ENCODE results near the gene ANKRD31.
"Not testable (repeated sequence)": the region's sequence is repeated elsewhere in the genome, so short reads cannot be mapped to it uniquely, and the experiment has no call there.

Gene ANKRD31

DNA sequence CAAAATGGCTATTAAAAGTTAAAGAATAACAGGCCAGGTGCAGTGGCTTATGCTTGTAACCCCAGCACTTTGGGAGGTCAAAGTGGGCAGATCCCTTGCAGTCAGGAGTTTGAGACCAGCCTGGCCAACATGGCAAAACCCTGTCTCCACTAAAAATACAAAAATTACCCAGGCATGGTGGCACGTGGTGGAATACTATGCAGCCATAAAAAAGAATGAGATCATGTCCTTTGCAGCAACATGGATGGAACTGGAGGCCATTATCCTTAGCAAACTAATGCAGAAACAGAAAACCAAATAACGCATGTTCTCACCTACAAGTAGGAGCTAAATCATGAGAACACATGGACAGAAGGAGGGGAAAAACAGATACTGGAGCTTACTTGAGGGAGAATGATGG lies 15.9 kb downstream of the ANKRD31 start:
- DNase-seq (ENCODE audit: low read depth): not testable (repeated sequence)

DNA sequence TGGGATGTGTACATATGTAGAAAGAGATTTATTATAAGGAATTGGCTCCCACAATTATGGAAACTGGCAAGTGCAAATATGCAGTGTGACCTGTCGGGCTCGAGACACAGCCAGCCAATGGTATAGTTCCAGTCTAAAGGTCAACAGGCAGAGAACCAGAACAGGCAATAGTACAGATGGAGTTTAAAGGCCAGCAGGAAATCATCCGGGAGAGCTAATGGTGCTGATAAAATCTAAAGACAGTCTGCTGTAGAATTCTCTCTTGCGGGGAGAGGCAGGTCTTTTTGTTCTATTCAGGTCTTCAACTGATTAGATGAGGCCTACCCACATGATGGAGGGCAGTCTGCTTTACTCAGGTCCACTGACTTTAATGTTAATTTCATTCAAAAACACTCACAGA lies 21.8 kb downstream of the ANKRD31 start:
- DNase-seq (ENCODE audit: low read depth): no peak

DNA sequence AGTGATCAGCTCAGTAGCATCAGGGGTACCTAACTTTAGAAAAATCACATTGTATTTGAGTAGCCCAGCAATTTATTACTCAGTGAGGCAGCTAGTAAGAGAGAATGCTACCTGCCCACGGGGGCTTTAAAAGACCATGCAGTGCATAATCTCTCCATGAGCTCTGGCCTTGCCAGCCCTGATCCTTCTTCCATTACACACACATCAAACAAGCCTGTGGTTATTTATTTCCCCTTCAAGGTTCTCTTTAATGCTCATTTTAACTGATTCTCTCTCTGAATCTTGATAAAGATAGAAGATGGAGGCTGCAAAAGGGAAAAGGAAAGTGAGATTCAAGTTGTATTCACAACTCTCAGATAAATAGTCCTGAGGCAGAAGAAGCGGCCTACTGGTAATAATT lies 22.3 kb downstream of the ANKRD31 start:
- no peak for DNase-seq (ENCODE audit: low read depth)

DNA sequence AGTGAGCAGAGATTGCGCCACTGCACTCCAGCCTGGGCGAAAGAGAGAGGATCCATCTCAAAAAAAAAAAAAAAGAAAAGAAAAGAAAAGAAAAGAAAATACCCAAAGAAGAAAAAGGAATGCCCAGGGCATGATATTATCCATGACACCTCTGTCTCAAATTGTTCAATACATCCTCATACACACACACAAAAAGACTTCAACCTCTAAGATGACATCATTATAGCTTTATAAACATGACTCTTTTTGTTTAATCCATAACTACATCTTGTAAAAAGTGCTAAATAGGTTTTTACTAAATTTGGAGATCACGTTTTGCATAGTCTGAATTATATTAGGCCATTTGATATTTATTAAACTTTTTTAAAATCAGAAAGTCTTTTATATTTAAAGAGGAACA lies 33.1 kb downstream of the ANKRD31 start:
- no peak for DNase-seq (ENCODE audit: low read depth)

DNA sequence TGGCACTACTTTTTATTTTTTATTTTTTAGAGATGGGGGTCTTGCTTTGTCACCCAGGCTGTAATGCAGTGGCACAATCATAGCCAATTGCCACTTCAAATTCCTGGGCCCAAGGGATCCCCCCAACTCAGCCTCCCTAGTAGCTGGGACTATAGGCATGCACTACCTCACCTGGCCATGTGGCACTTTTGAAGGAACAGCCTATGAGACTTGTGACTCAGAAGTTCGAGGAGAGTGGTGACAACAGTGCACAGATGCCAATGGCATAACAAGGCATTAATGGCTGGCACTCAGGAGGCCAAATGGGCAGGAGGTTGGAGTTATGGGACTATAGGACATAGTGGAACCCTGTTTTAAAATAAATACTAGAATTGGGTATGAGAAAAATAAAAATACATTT lies 33.7 kb downstream of the ANKRD31 start:
- DNase-seq (ENCODE audit: low read depth): no peak

DNA sequence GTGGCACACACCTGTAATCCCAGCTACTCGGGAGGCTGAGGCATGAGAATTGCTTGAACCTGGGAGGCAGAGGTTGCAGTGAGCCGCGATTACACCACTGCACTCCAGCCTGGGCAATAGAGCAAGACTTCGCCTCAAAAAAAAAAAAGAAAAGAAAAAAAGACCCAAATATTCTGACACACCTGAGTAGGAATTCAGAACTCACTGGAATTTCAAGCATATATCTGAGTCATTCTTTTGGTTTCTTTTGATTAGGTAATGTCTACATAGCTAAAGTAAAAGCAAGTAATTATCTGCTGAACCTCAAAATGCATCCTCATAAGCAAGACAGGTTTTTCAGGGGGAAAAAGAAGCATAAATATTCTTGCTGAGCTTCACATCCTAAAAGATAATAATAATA lies 35.9 kb downstream of the ANKRD31 start:
- DNase-seq (ENCODE audit: low read depth): no peak

DNA sequence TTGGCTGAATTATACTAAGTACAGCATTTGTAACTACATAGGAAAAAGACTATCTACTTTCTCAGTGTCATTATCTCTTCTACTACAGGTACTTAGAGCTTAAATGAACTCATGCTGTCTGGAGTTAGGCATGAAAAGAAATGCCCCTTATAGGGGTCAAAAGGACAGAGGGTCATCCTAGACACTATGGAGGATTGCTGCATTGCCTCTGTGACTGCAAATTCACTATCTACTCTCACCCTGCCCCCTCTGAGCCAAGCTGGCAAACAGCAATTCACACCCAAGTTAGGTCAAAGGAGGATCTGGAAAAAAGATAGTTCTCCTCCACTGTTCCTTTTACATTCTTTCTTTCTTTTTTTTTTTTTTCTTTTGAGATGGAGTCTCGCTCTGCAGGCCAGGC lies 36.7 kb downstream of the ANKRD31 start:
- no peak for DNase-seq (ENCODE audit: low read depth)

DNA sequence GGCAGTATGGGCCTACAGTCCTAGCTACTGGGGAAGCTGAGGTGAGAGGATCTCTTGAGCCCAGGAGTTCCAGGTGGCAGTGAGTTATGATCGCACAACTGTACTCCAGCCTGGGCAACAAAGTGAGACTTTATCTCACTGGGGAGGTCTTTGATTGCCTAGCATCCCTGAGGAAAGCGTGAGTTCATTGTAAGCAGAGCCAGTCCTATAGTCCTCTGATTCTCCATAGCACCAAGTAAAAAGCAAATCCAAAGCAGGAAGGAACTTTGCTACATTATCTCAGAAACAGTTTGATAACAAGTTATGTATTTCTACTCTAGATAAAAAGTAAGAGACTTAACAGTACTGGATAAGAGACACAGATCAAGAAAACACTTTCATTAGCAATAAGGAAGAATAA lies 37.6 kb downstream of the ANKRD31 start:
- DNase-seq (ENCODE audit: low read depth): no peak

DNA sequence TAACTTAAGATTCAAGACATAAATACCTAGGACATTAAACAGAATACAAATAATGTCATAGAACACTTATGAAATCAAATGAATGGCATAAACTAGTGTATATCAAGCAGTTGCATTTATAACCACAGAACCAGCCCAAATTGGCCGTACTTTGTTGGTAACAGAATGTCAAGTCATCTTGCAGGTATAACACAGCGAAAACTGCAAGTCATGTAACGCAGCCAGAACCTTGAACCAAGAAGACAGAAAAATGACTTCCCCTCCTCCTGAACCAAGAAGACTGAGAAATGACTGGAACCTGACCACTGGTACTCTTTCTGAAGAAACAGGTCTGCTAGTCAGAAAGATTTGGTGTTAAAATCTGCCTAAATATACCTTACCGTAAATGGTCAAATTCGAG lies 38.9 kb downstream of the ANKRD31 start:
- no peak for DNase-seq (ENCODE audit: low read depth)

DNA sequence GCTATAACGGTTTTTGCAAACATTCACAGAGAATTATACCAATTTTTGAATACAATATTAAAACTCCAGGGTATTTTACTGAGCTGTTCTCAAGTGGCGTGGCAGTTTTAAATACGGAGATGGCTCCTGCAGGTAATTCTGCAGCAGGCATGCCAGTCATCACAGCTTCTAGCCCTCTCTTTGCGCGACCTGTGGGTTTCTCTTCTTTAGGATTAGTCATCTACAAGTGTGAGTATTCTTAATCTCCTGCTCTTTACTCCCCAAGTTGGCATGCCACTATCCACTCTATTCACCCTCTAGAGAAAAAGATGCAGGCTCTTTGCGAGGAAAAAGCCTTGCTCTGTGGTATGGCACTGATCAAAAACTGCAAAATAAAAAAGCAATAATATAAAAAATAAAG lies 43.9 kb downstream of the ANKRD31 start:
- no peak for DNase-seq (ENCODE audit: low read depth)

DNA sequence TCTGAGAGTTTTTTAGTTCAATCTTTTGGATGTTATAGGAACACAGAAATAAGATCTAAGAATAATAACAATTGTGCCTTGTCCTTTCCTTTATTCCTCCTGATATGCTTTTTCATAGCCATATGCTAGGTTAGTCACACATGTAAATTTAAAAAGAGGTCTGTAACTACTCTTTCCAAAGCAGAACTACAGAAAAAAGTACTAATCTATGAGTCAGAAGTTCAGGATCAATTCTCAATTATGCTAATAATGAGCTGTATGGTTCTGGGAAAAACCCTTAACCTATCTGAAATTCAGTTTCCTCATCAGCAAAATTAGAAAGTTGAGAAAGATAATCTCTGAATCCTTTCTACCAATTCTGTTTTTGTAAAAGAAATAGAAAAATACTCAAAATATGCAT lies 44.4 kb downstream of the ANKRD31 start:
- DNase-seq (ENCODE audit: low read depth): no peak

DNA sequence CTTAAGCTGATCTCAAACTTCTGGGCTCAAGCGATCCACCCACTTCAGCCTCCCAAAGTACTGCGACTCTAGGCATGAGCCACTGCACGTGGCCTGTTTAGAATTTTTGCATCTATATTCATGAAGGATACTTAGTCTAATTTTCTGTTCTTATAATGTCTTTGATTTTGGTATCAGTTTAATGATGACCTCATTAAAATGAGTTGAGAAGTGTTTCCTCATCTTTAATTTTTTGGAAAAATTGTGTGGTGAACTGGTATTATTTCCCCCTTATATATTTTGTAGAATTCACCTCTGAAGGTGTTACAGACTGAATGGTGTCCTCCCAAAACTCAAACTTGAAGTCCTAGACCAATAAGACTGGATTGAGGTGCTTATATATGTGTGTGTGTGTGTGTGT lies 46.5 kb downstream of the ANKRD31 start:
- DNase-seq (ENCODE audit: low read depth): no peak

DNA sequence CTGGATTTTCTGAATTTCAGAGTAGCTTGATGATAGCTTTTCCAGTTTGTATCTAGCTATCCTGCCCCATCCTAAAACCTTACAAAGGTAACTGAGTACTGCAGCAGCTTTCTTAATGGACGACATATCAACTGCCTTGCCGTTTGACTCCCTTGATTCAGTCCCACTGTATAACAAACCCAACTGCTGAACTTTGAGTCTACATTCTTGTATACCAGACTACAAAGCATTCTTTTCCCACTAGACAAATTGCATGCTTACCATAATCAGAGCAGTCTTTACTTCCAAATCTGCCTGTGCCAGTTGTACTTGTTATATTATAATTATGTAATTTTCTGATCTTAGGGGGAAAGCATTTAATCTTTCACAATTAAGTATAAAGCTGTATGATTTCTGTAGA lies 47.3 kb downstream of the ANKRD31 start:
- DNase-seq (ENCODE audit: low read depth): no peak

DNA sequence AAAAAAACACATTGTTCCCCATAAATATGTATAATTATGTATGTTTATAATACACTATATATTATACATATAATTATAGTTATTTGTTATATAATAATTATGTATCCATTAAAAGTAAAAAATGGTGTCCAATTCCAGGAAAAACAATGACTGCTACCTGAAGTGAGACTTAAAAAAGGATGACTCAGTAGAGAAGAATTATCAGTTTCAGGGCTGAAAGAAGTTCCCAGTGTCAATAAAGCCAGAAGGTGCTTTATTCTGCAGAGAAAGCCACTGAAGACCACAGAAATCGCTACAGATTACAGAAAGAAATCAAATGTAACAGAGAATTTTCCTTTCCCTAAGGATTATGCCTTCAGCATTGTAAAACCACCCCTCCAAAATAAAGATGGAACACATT lies 50.9 kb downstream of the ANKRD31 start:
- DNase-seq (ENCODE audit: low read depth): no peak

DNA sequence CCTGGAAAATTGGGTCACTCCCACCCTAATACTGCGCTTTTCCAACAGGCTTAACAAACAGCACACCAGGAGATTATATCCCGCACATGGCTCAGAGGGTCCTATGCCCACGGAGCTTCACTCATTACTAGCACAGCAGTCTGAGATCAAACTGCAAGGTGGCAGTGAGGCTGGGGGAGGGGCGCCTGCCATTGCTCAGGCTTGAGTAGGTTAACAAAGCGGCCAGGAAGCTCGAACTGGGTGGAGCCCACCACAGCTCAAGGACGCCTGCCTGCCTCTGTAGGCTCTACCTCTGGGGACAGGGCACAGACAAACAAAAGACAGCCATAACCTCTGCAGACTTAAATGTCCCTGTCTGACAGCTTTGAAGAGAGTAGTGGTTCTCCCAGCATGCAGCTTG lies 60.7 kb downstream of the ANKRD31 start:
- not testable (repeated sequence) for DNase-seq (ENCODE audit: low read depth)

DNA sequence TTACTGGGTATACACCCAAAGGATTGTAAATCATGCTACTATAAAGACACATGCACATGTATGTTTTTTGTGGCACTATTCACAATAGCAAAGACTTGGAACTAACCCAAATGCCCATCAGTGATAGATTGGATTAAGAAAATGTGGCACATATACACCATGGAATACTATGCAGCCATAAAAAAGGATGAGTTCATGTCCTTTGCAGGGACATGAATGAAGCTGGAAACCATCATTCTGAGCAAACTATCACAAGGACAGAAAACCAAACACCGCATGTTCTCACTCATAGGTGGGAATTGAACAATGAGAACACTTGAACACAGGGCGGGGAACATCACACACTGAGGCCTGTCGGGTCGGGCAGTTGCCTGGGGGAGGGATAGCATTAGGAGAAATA lies 61.8 kb downstream of the ANKRD31 start:
- not testable (repeated sequence) for DNase-seq (ENCODE audit: low read depth)

DNA sequence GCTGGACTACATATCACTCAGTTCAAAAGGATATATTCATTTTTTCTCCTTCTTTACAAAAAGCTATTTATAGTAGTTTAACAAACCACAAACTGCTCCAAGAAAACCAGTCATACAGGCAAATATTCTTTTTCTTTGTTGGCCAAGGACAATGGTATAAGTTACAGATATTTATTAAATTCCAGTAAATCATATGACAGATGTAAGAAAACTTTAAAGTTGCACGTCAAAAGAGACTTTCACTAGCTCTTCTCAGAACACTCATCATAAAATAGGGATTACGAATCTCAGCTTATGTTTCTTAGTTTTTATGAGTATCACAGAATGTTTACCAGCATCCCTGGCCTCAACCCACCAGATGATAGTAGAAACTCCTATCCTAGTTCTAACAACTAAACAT lies 67.2 kb downstream of the ANKRD31 start:
- no peak for DNase-seq (ENCODE audit: low read depth)

DNA sequence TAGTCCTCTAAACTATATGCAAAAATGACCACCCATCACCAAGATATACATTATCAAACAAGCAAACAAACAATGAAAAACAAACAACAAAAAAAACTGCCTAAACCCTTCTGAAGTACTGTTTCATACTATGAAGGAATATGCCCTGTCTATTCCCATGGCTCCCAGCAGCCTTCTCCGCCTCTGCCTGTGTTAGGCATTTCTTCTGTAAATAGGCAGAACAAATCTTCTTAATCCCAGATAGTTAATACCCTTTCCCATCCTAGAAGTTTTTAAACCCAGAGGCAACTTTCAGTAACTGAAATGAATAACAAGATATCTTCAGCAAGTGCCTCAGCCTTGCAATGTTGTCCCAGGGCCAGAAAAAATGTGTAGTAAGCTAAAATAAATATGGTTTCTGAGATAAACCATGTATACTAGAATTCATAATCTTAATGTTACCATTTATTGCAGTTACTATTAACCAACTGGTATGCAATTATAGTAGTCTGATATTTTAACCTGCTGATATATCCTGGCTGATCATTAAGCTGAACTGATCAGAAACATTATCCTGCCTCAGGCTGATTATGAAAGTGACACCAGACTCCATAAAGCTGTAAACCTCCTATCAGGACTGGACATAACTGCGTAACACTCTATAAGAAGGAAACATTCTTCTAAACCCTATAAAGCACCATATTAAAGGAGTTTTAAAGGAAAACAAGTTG lies 68.5 kb downstream of the ANKRD31 start:
- no peak for DNase-seq (ENCODE audit: low read depth)

DNA sequence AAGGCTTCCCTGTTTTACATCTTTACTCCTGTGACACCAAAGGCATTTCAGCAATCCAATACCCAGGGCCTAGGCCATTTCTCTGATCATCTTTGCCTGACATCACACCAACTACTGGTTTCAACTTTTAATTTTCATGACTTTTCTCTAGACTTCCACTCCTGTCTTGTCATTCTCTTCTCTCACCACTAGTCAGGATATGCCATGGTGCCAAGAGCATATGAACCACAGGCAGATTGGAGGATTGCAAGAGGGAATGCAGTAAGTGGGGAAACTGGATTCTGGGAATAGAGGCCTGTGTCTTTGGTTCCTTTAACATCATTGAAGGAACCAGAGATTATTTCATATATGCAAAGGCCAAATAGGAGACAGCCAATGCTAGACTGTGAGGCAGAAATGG lies 69.3 kb downstream of the ANKRD31 start:
- no peak for DNase-seq (ENCODE audit: low read depth)

DNA sequence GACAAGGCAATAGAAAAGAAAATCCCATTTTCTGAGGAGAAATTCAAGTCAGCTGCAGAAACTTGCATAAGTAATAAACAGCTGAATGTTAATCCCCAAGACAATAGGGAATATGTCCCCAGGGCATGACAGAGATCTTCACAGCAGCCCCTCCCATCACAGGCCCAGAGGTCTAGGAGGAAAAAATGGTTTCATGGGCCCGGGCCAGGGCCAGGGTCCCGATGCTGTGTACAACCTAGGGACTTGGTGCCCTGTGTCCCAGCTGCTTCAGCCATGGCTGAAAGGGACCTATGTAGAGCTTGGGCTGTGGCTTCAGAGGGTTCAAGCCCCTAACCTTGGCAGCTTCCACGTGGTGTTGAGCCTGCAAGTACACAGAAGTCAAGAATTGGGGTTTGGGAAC lies 75.2 kb downstream of the ANKRD31 start:
- DNase-seq (ENCODE audit: low read depth): not testable (repeated sequence)

DNA sequence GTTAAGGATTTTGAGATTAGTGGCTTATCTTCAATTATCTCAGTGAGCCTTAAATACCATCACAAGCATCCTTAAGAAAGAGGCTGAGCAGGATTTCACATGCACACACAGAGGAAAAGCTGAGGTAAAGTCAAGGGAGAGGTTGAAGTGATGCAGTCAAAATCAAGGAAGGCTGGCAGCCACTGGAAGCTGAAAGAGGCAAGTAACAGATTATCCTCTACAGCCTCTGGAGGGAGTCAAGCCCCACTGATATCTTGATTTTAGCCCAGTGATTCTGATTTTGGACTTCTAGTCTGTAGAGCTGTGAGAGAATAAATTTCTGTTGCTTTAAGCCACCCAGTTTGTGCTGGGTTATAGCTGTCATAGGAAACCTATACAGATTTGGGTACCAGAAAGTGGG lies 80.1 kb downstream of the ANKRD31 start:
- DNase-seq (ENCODE audit: low read depth): no peak

DNA sequence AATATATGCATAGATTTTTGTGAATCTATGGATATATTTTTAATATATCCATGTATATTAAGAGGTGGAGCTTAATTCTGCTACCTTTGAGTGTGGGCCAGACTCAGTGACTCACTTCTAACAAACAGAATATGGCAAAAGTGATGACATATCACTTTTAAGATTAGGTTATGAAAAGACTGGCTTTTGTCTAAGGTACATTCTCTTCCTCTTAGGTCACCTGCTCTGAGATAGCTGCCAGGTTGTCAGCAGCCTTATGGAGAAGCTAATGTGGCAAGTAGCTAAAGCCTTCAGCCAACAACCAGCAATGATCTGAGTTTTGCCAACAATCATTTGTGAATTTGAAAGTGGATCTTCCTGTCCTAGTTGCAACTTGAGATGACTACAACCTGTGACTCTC lies 83.8 kb downstream of the ANKRD31 start:
- DNase-seq (ENCODE audit: low read depth): no peak

DNA sequence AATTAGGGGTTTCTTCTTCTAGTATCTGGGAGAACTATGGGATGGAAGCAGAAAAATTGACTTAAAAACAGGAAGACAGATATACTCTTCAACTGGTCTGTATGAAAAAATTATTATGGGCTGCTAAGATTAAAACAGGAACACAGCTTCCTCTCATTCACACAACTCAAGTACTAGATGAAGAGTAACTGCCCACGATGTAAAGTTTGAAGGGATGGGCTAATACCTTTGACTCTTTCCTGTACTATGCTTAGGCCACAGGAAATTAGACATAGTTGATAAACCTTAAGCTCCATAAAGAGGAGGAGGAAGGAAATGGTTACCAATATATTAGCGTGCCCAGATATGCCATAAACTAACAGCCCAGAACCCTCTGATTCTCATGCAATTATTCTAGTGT lies 88.6 kb downstream of the ANKRD31 start:
- no peak for DNase-seq (ENCODE audit: low read depth)

DNA sequence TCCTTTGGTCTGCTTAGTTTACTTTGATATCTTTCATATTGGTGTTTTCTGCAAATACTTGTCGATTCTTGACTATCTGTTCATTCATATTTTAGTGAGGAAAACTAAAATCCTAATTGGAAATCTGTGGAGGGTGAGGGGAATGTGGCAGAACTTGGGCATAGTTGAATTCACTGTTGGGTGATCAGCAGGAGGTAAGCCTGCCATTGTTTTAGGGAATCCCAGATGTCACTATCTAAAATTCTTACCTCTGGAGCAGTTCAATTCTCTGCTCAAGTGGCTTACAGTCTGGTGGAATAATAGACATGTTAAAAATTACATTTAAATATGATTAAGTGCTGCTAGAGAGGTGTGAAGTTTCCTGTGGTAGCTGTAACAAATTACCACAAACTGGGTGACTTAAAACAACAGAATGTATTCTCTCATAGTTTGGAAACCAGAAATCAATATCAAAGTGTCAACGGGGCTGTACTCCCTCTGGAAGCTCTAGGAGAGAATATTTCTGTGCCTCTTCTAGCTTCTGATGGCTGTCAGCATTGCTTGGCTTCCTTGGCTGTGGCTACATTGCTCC lies 94.0 kb downstream of the ANKRD31 start:
- DNase-seq (ENCODE audit: low read depth): no peak

All from GM04504 (cell line).